Activated CD8-positive, alpha-beta T cell treated with anti-CD3 and anti-CD28 coated beads, Interleukin-2, amount 10 ng/mL, durations not matched to agents 7 days and 5 days (primary cell): ENCODE results near the gene ARHGAP28. TPM values are rescaled to one million over a fixed set of nuclear protein-coding genes. Genes with fewer than 3 reads are reported as not detected.

Experiments
- ATAC-seq: fragments of 150-1000 bp; cut with Tn5 transposase; one replicate; pipeline ENCODE4 v1.10.0; 2021; ENCODE audit warnings: moderate library complexity
- CTCF ChIA-PET: fragments of 350-600 bp; sonication (Branson Sonifier 250); formaldehyde crosslinking; loops from one replicate; lab custom pipeline; 2021; ENCODE audit warnings: antibody characterized with exemption; lab: Charles Lee
- POLR2A ChIA-PET: fragments of 350-600 bp; sonication (Branson Sonifier 250); formaldehyde crosslinking; loops from one replicate; lab custom pipeline; 2021; ENCODE audit warnings: antibody characterized with exemption; lab: Charles Lee
- DNase-seq: peaks from one replicate; pipeline ENCODE4 v3.0.0-alpha.2; 2020
- H3K27ac Mint-ChIP-seq: one replicate; pipeline ENCODE4 v1.8.0; 2021; ENCODE audit warnings: mild to moderate bottlenecking, mixed read lengths
- H3K27me3 Mint-ChIP-seq: one replicate; pipeline ENCODE4 v1.8.0; 2021; ENCODE audit warnings: low read depth, mixed read lengths
- H3K36me3 Mint-ChIP-seq: one replicate; pipeline ENCODE4 v1.8.0; 2021; ENCODE audit warnings: low read depth, mixed read lengths
- H3K4me1 Mint-ChIP-seq: one replicate; pipeline ENCODE4 v1.8.0; 2021; ENCODE audit warnings: low read depth, mixed read lengths
- H3K4me3 Mint-ChIP-seq: one replicate; pipeline ENCODE4 v1.8.0; 2021; ENCODE audit warnings: mild to moderate bottlenecking, mixed read lengths
- H3K9me3 Mint-ChIP-seq: one replicate; pipeline ENCODE4 v1.8.0; 2022; ENCODE audit warnings: mixed read lengths; ENCODE audit not compliant: insufficient read depth
- total RNA-seq, 2 experiments: library from RNA; stranded (reverse); gene quantifications; one replicate each; pipeline ENCODE4 v1.2.3, GENCODE V29; 2021

ARHGAP28 gene
- total RNA-seq, 2 experiments from 2014 or later = not detected

DNA sequence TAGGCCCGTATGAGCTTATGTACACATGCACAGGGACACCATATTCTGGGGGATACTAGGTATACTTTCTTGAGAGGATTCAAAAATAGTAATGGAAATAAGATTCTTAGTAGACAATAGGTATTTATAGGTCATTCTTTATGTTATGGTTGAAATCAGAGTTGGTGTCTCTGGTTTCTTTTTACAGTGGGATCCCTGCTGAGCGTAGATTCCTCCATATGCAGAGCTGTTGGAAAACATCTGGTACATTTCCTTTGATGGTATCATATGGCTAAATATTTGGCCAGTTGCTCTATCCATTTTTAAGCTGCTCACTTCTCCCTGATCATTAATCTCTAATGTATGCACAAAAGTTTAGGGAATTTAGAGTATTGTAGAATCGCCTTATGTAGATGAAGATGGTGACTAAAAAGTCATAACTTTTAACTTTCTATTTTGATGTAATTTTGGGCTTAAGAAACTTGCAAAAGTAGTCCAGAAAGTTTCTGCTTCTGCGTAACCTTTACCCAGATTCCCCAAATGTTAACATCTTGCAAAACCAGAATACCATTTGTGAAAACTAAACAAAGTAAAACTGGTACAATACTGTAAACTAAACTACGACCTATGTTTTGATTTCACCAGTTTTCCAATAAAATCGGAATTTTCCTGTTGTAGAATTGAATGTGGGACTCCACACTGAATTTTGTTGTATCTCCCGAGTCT is 5.4 kb downstream of the ARHGAP28 start:
- Mint-ChIP-seq H3K36me3 (no peaks in the 10 kb centered on the region), H3K4me1 (peaks cover 1% of the 10 kb centered on the region), H3K27ac (no peak overlapping the region), H3K4me3 (no peak overlapping the region), H3K9me3 (no peaks in the 10 kb centered on the region), H3K27me3 (peaks cover 6% of the 10 kb centered on the region)
- ATAC-seq = no peak
- no peak for DNase-seq
- POLR2A ChIA-PET = no interaction called here
- CTCF ChIA-PET = no interaction called here

GRCh38 chr18:6737833-6738232 is 8.3 kb downstream of the ARHGAP28 start:
- H3K9me3 Mint-ChIP-seq = no peaks in the 10 kb centered on the region
- no peaks in the 10 kb centered on the region for H3K36me3 Mint-ChIP-seq
- no peaks in the 10 kb centered on the region for H3K27me3 Mint-ChIP-seq
- CTCF ChIA-PET = no interaction called here
- no peak overlapping the region for H3K27ac Mint-ChIP-seq
- no peak overlapping the region for H3K4me3 Mint-ChIP-seq
- POLR2A ChIA-PET = no interaction called here
- no peaks in the 10 kb centered on the region for H3K4me1 Mint-ChIP-seq
- DNase-seq (no peak), ATAC-seq (no peak)

GRCh38 chr18:6738622-6739021 is 9.1 kb downstream of the ARHGAP28 start:
- DNase-seq (no peak), ATAC-seq (no peak)
- Mint-ChIP-seq H3K27ac (no peak overlapping the region), H3K4me1 (no peaks in the 10 kb centered on the region), H3K36me3 (no peaks in the 10 kb centered on the region), H3K27me3 (no peaks in the 10 kb centered on the region), H3K9me3 (no peaks in the 10 kb centered on the region), H3K4me3 (no peak overlapping the region)
- CTCF ChIA-PET = no interaction called here
- POLR2A ChIA-PET = no interaction called here

DNA sequence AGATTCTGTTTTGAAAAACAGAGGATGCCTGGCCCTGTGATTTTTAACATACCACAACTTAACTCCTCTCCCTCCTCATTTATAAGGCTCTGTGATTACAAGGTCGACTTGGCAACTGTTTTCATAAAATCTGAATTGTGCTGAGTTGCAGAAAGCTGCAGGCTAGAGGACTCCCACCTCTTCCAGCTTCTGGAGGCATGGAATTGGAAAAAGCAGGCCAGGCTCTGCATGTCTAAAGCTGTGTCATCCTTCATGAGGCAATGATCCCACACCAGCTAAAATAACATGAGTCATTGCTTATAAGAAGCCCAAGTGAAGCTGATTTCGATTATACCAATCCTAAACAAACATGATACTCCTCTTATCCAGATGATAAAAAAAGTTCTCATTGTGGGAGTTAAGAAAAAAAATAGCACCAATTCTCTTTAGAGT is 11.7 kb downstream of the ARHGAP28 start:
- CTCF ChIA-PET = no interaction called here
- ATAC-seq (no peak), DNase-seq (no peak)
- POLR2A ChIA-PET = no interaction called here
- Mint-ChIP-seq H3K4me3 (no peak overlapping the region), H3K27me3 (no peaks in the 10 kb centered on the region), H3K4me1 (no peaks in the 10 kb centered on the region), H3K27ac (no peak overlapping the region), H3K36me3 (no peaks in the 10 kb centered on the region), H3K9me3 (no peaks in the 10 kb centered on the region)

DNA sequence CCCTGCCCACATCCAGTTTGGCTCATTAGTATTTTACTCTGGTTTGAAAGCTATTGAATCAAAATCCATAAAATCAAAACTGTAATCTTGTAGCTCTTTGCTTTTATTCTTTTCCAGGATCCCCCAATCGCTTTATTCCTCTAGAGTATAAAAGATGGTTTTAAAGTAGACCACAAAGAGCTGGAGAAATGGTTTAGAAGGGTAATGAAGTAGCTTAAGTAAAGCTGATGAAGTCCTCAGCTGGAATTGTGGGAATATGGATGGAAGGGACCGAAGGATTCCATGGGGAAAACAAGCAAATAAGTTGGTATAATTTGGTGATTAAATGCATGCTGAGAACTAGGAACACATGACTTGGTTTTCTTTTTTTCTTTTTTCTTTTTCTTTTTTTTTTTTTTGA is 12.3 kb downstream of the ARHGAP28 start:
- POLR2A ChIA-PET = no interaction called here
- ATAC-seq = no peak
- H3K36me3 Mint-ChIP-seq = no peaks in the 10 kb centered on the region
- H3K9me3 Mint-ChIP-seq = no peaks in the 10 kb centered on the region
- H3K27me3 Mint-ChIP-seq = no peaks in the 10 kb centered on the region
- H3K4me1 Mint-ChIP-seq = no peaks in the 10 kb centered on the region
- no peak overlapping the region for H3K4me3 Mint-ChIP-seq
- DNase-seq = no peak
- H3K27ac Mint-ChIP-seq = no peak overlapping the region
- CTCF ChIA-PET = no interaction called here

- Mint-ChIP-seq H3K4me1 (no peaks in the 10 kb centered on the region), H3K9me3 (no peaks in the 10 kb centered on the region), H3K27ac (no peak overlapping the region), H3K27me3 (no peaks in the 10 kb centered on the region), H3K36me3 (no peaks in the 10 kb centered on the region), H3K4me3 (no peak overlapping the region)
- ChIA-PET POLR2A (no interaction called here), CTCF (no interaction called here)
- DNase-seq (no peak), ATAC-seq (no peak)
Measured at GRCh38 chr18:6743999-6744398, 14.5 kb downstream of the ARHGAP28 start.

DNA sequence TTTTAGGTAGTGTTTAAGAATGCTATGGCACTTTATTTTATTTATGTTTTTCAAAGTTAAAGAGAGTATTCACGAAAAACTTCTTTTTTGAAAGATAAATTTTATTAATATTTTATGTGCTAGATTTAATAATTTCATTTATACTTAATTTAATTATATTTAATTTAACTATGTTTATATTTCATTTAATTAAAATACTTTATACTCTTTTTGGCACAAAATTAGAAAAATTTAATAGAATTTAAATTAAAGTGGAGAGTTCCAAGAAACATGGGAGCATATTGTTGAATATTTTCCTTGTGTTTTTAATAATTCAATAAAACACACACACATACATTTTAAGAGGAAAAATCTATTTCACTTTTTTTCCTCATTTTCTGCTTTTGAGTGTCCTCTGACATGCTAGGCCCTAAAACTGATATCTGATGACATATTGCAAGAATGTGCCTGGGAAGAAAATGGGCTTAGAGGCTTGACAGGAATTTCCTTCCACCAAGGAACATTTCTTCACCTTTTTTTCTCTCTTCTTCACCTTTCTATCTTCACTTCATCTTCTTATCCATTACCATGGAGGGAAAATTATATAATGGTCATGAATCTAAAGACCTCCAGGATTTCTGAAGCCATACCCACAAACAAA is 15.4 kb downstream of the ARHGAP28 start:
- no peaks in the 10 kb centered on the region for H3K36me3 Mint-ChIP-seq
- no peaks in the 10 kb centered on the region for H3K9me3 Mint-ChIP-seq
- no peaks in the 10 kb centered on the region for H3K27me3 Mint-ChIP-seq
- H3K4me3 Mint-ChIP-seq = no peak overlapping the region
- H3K4me1 Mint-ChIP-seq = no peaks in the 10 kb centered on the region
- ATAC-seq (no peak), DNase-seq (no peak)
- H3K27ac Mint-ChIP-seq = no peak overlapping the region
- CTCF ChIA-PET = no interaction called here
- POLR2A ChIA-PET = no interaction called here

GRCh38 chr18:6745504-6746031 is 16.1 kb downstream of the ARHGAP28 start:
- H3K9me3 Mint-ChIP-seq = no peaks in the 10 kb centered on the region
- no peak overlapping the region for H3K4me3 Mint-ChIP-seq
- no peak for ATAC-seq
- no peak for DNase-seq
- H3K27me3 Mint-ChIP-seq = no peaks in the 10 kb centered on the region
- H3K36me3 Mint-ChIP-seq = no peaks in the 10 kb centered on the region
- no peaks in the 10 kb centered on the region for H3K4me1 Mint-ChIP-seq
- H3K27ac Mint-ChIP-seq = no peak overlapping the region
- POLR2A ChIA-PET = no interaction called here
- CTCF ChIA-PET = no interaction called here

DNA sequence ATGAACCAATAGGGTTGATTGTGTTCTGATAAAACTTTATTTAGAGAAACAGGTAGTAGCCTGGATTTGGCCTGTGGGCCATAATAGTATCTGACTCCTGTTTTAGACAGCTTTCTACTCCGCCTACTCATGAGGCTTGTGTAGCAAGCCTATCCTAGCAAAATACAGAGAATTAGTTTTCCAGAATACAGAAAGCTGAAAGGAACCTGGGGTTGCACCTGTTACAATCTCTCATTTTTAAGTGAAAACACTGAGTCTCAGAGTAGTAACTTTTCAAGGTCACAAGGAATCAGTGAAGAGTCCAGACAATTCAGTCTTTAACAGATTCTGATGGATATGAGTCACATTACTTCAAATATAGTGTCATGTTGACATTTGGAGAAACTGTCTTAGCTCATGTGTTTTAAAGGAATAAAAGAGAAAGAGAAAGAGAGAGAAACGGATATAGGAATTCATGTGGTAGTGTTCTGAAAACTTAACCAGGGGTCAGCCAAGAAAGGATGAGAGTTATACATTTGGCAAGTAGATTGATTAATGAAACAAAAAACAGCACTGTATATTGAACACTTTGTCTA is 17.0 kb downstream of the ARHGAP28 start:
- POLR2A ChIA-PET = no interaction called here
- Mint-ChIP-seq H3K27me3 (no peaks in the 10 kb centered on the region), H3K9me3 (no peaks in the 10 kb centered on the region), H3K27ac (no peak overlapping the region), H3K36me3 (no peaks in the 10 kb centered on the region), H3K4me3 (no peak overlapping the region), H3K4me1 (no peaks in the 10 kb centered on the region)
- CTCF ChIA-PET = no interaction called here
- DNase-seq (no peak), ATAC-seq (no peak)

GRCh38 chr18:6747646-6748045 is 18.1 kb downstream of the ARHGAP28 start:
- Mint-ChIP-seq H3K36me3 (no peaks in the 10 kb centered on the region), H3K4me3 (no peak overlapping the region), H3K27ac (no peak overlapping the region), H3K9me3 (peaks cover 4% of the 10 kb centered on the region), H3K27me3 (no peaks in the 10 kb centered on the region), H3K4me1 (no peaks in the 10 kb centered on the region)
- ChIA-PET CTCF (no interaction called here), POLR2A (no interaction called here)
- DNase-seq = no peak
- ATAC-seq = no peak

DNA sequence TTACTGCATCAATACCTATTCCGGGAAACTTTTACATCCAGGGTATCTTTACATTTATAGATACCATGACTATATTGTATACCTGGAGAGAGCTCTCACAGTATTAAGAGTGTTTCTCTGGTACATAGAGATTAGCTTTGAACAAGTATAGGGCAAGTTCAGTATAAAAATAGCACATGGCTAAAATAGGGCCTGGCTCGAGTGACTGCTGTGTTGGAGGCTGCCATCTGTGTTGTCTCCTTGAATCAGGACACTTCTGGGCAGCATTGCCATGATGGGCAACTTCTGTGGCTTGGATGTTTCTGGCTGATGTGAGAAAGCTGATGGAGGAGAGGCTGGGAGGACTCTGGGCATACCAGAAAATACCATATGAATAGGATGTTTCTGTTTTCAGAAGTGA is 18.7 kb downstream of the ARHGAP28 start:
- ATAC-seq (no peak), DNase-seq (no peak)
- Mint-ChIP-seq H3K4me3 (no peak overlapping the region), H3K4me1 (no peaks in the 10 kb centered on the region), H3K27me3 (no peaks in the 10 kb centered on the region), H3K9me3 (peaks cover 5% of the 10 kb centered on the region), H3K36me3 (no peaks in the 10 kb centered on the region), H3K27ac (no peak overlapping the region)
- ChIA-PET CTCF (no interaction called here), POLR2A (no interaction called here)

GRCh38 chr18:6750411-6750810 is 20.9 kb downstream of the ARHGAP28 start:
- no peaks in the 10 kb centered on the region for H3K36me3 Mint-ChIP-seq
- ATAC-seq = no peak
- no peak overlapping the region for H3K27ac Mint-ChIP-seq
- ChIA-PET POLR2A (no interaction called here), CTCF (no interaction called here)
- no peak overlapping the region for H3K4me3 Mint-ChIP-seq
- no peaks in the 10 kb centered on the region for H3K27me3 Mint-ChIP-seq
- peaks cover 5% of the 10 kb centered on the region for H3K9me3 Mint-ChIP-seq
- no peak for DNase-seq
- no peaks in the 10 kb centered on the region for H3K4me1 Mint-ChIP-seq
